HG02588 (cell line): Measurements from ENCODE around the gene ABHD17A.

ENCODE experiments used
- ATAC-seq: cut with Tn5 transposase; IDR thresholded peaks from one replicate; pipeline ENCODE4 v1.9.1; 2021; ENCODE audit warnings: mild to moderate bottlenecking, moderate library complexity; ENCODE audit not compliant: unreplicated experiment

The ABHD17A gene

GRCh38 chr19:1865172-1866010, 19.9 kb downstream of the ABHD17A start:
- no peak for ATAC-seq

GRCh38 chr19:1864480-1865171, 20.7 kb downstream of the ABHD17A start:
- ATAC-seq, result peak; percentile 30

GRCh38 chr19:1863638-1864479, 21.4 kb downstream of the ABHD17A start:
- ATAC-seq, result peak; percentile 51

- ATAC-seq, result no peak
These were observed 22.0 kb downstream of the ABHD17A start, which contains the start of gene KLF16 for GRCh38 chr19:1863328-1863637. Gene KLF16, minus strand, starts transcription at chr19:1863579. Its CDS starts 82 bp downstream, at chr19:1863497.

GRCh38 chr19:1862424-1863327, 22.6 kb downstream of the ABHD17A start:
- peak; percentile 2 for ATAC-seq

GRCh38 chr19:1862068-1862423, 23.2 kb downstream of the ABHD17A start:
- ATAC-seq, result no peak

GRCh38 chr19:1861599-1862031, 23.7 kb downstream of the ABHD17A start:
- no peak for ATAC-seq

- no peak for ATAC-seq
These were observed 24.3 kb downstream of the ABHD17A start for GRCh38 chr19:1860821-1861598.

- no peak for ATAC-seq
These were observed 25.1 kb downstream of the ABHD17A start for GRCh38 chr19:1860042-1860775.

GRCh38 chr19:1859331-1859781, 25.9 kb downstream of the ABHD17A start:
- no peak for ATAC-seq

- no peak for ATAC-seq
These were observed 26.7 kb downstream of the ABHD17A start for GRCh38 chr19:1858412-1859081.

- ATAC-seq, result no peak
These were observed 27.5 kb downstream of the ABHD17A start for GRCh38 chr19:1857648-1858326.

GRCh38 chr19:1856698-1857603, 28.3 kb downstream of the ABHD17A start:
- peak; percentile 26 for ATAC-seq

- ATAC-seq, result no peak
These were observed 29.0 kb downstream of the ABHD17A start for GRCh38 chr19:1856345-1856697.

- no peak for ATAC-seq
These were observed 29.5 kb downstream of the ABHD17A start for GRCh38 chr19:1855828-1856255.

- ATAC-seq, result peak; percentile 54
These were observed 30.1 kb downstream of the ABHD17A start for GRCh38 chr19:1855040-1855827.
